Endothelial cell (in vitro differentiated cells): ENCODE measurements around the gene SYNPO2L. TPM values are rescaled to one million over a fixed set of nuclear protein-coding genes. Genes with fewer than 3 reads are reported as not detected.

Experiments
- DNase-seq: peaks from one replicate; pipeline ENCODE4 v3.0.0; 2021; ENCODE audit warnings: low spot score
- H3K27ac Mint-ChIP-seq: one replicate; pipeline ENCODE4 v1.8.0; 2021; ENCODE audit warnings: mixed read lengths, inconsistent platforms; ENCODE audit not compliant: unreplicated experiment
- H3K27me3 Mint-ChIP-seq: one replicate; pipeline ENCODE4 v1.8.0; 2021; ENCODE audit warnings: mild to moderate bottlenecking, moderate library complexity, mixed read lengths, inconsistent platforms; ENCODE audit not compliant: unreplicated experiment
- H3K36me3 Mint-ChIP-seq: one replicate; pipeline ENCODE4 v1.8.0; 2021; ENCODE audit warnings: mild to moderate bottlenecking, low read depth, mixed read lengths, inconsistent platforms; ENCODE audit not compliant: unreplicated experiment
- H3K4me1 Mint-ChIP-seq: one replicate; pipeline ENCODE4 v1.8.0; 2021; ENCODE audit warnings: mild to moderate bottlenecking, mixed read lengths, inconsistent platforms; ENCODE audit not compliant: unreplicated experiment
- H3K4me3 Mint-ChIP-seq: one replicate; pipeline ENCODE4 v1.8.0; 2021; ENCODE audit warnings: mild to moderate bottlenecking, mixed read lengths, inconsistent platforms; ENCODE audit not compliant: unreplicated experiment
- H3K9me3 Mint-ChIP-seq: one replicate; pipeline ENCODE4 v1.8.0; 2021; ENCODE audit warnings: mixed read lengths, inconsistent platforms; ENCODE audit not compliant: unreplicated experiment
- total RNA-seq: library from RNA; stranded (reverse); fragmentation: NEBNext Ultra II Directional; extraction: Animal tissue kit (Norgen Biotek cat#: 25700); gene quantifications from one replicate; pipeline ENCODE4 v1.2.1, GENCODE V29; 2021; ENCODE audit not compliant: unreplicated experiment
- TF ChIP-seq, protein P1 (sequence below): fragments of 200-600 bp; sonication (generic); IDR thresholded peaks from one replicate; pipeline ENCODE4 v1.5.0; 2021; ENCODE audit warnings: antibody characterized with exemption; ENCODE audit not compliant: unreplicated experiment

Gene SYNPO2L
- total RNA-seq, 1 donor from 2014 or later: 0.13 TPM

- Mint-ChIP-seq H3K36me3 (peaks cover 4% of the 10 kb centered on the region), H3K4me3 (peak overlapping the region; percentile 86), H3K9me3 (no peaks in the 10 kb centered on the region), H3K4me1 (peaks cover 32% of the 10 kb centered on the region), H3K27me3 (peaks cover 17% of the 10 kb centered on the region), H3K27ac (no peak overlapping the region)
- TF ChIP-seq, protein P1, sequence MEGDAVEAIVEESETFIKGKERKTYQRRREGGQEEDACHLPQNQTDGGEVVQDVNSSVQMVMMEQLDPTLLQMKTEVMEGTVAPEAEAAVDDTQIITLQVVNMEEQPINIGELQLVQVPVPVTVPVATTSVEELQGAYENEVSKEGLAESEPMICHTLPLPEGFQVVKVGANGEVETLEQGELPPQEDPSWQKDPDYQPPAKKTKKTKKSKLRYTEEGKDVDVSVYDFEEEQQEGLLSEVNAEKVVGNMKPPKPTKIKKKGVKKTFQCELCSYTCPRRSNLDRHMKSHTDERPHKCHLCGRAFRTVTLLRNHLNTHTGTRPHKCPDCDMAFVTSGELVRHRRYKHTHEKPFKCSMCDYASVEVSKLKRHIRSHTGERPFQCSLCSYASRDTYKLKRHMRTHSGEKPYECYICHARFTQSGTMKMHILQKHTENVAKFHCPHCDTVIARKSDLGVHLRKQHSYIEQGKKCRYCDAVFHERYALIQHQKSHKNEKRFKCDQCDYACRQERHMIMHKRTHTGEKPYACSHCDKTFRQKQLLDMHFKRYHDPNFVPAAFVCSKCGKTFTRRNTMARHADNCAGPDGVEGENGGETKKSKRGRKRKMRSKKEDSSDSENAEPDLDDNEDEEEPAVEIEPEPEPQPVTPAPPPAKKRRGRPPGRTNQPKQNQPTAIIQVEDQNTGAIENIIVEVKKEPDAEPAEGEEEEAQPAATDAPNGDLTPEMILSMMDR: no peak
- no peak for DNase-seq
Measured at GRCh38 chr10:73647875-73648651, 7.8 kb downstream of the SYNPO2L start.

DNA sequence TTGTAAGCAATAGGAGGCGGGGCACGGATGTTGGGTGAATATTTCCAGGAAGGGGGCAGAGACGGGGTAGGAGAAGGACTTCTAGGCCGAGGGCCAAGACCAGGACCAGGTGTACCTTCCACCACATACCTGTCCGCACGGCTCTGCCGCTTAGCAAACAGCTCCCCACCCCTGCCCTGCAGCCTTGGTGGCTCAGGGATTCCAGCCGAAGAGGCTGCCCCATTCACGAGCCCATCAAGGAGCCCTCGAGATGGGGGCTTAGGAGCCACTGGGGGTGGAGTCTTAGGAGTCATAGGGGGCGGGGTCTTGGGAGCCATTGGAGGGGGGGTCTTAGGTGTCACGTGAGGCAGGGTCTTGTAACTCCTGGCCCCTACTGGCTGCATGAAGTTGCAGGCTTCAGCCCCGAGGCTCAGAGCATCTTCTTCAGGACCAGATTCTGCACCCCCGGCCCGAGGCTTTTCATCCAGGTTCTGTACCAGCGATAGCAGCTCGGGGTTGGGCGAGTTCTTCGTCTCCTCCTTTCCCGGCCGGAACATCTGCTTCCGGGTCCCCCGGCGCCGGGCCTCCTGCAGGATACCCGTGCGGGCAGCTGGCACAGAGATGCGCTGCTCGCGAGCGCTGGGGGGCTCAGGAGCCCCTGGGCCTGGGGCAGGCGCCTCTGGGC is 8.5 kb downstream of the SYNPO2L start:
- no peaks in the 10 kb centered on the region for H3K9me3 Mint-ChIP-seq
- H3K27me3 Mint-ChIP-seq: peaks cover 16% of the 10 kb centered on the region
- peak overlapping the region; percentile 86 for H3K4me3 Mint-ChIP-seq
- H3K27ac Mint-ChIP-seq: peak overlapping the region; percentile 48
- H3K36me3 Mint-ChIP-seq: peaks cover 4% of the 10 kb centered on the region
- peak; percentile 63 for DNase-seq
- peaks cover 32% of the 10 kb centered on the region for H3K4me1 Mint-ChIP-seq
- TF ChIP-seq, protein P1: no peak

DNA sequence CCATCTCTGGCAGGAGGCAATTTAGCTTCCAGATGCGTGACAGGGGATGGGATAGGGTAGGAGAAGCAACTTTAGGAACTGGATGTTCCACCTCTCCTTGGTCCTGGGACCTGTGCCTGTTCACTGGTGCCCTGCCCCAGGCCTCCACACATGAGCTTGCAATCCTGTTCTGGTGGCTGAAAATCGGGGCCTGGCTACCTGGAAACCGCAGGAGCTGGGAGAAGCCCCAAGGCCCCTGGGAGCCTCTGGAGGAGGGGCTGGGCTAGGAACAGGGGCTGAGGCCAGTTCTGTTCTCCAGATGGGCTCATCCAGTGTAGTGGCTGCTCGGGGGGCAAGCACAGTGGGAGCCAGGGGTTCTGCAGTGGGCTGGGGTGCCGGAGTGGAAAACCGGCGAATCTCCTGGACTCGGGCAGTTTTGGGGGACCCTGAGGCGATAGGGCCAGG is 9.2 kb downstream of the SYNPO2L start:
- peak overlapping the region; percentile 86 for H3K4me3 Mint-ChIP-seq
- no peak for DNase-seq

GRCh38 chr10:73645251-73645650 is 10.6 kb downstream of the SYNPO2L start:
- peaks cover 16% of the 10 kb centered on the region for H3K27me3 Mint-ChIP-seq
- H3K27ac Mint-ChIP-seq: no peak overlapping the region
- no peaks in the 10 kb centered on the region for H3K9me3 Mint-ChIP-seq
- TF ChIP-seq, protein P1: no peak
- H3K4me3 Mint-ChIP-seq: no peak overlapping the region
- peaks cover 8% of the 10 kb centered on the region for H3K36me3 Mint-ChIP-seq
- peaks cover 37% of the 10 kb centered on the region for H3K4me1 Mint-ChIP-seq
- no peak for DNase-seq

More for the DNA sequence above, 9.2 kb downstream of the SYNPO2L start:
- H3K36me3 Mint-ChIP-seq: peaks cover 5% of the 10 kb centered on the region
- H3K4me1 Mint-ChIP-seq: peaks cover 34% of the 10 kb centered on the region
- H3K27me3 Mint-ChIP-seq: peaks cover 16% of the 10 kb centered on the region
- peak overlapping the region; percentile 92 for H3K27ac Mint-ChIP-seq
- TF ChIP-seq, protein P1: no peak
- H3K9me3 Mint-ChIP-seq: no peaks in the 10 kb centered on the region

DNA sequence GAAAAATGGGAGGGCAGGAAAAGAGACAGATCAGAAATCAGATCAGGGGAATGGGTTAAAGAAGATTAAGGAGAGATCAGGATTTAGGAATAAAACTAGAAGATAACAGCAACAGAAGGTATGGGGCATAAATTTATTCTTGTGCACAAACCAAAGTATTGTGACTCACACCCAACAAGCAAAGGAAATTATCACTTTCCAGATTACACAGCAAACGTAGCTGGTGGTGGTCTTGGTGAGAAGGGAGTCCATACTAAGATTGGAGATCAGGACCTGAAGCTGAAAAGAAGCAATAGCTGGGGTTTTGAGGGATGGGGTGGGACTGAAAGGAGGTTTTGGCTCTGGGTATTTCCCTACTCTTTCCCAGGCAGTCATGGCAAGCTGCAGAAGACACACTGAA is 11.1 kb downstream of the SYNPO2L start:
- no peak for DNase-seq
- Mint-ChIP-seq H3K36me3 (peaks cover 8% of the 10 kb centered on the region), H3K27me3 (peaks cover 17% of the 10 kb centered on the region), H3K9me3 (no peaks in the 10 kb centered on the region), H3K4me1 (peaks cover 37% of the 10 kb centered on the region), H3K4me3 (no peak overlapping the region), H3K27ac (no peak overlapping the region)
- TF ChIP-seq, protein P1: no peak
